Measurements from ENCODE around the gene TENM3. TPM values are rescaled to one million over a fixed set of nuclear protein-coding genes. Genes with fewer than 3 reads are reported as not detected.

TENM3 gene
- total RNA-seq, 1 experiment from 2014 or later = not detected

- no peak overlapping the region for H2AFZ ChIP-seq (ENCODE audit: low read length)
- no peaks in the 10 kb centered on the region for H3K4me1 ChIP-seq (ENCODE audit: low read length)
- DNase-seq = no peak
- H4K20me1 ChIP-seq (ENCODE audit: insufficient read depth, low read depth, low read length) = no peaks in the 10 kb centered on the region
- no peak overlapping the region for H3K4me2 ChIP-seq (ENCODE audit: low read depth, low read length, poor library complexity, severe bottlenecking)
- no peak overlapping the region for H3K27ac ChIP-seq (ENCODE audit: low read length)
- H3K9me2 ChIP-seq (replicated peaks; ENCODE audit: insufficient read depth, low read length) = no peaks in the 10 kb centered on the region
- no peaks in the 10 kb centered on the region for H3K36me3 ChIP-seq (ENCODE audit: insufficient read depth, low read length)
- no peak overlapping the region for H3K9ac ChIP-seq (ENCODE audit: low read length)
- H3K27me3 ChIP-seq (ENCODE audit: low read length) = no peaks in the 10 kb centered on the region
- H3K9me3 ChIP-seq (ENCODE audit: low read length) = no peaks in the 10 kb centered on the region
- H3K79me2 ChIP-seq (ENCODE audit: low read length) = no peaks in the 10 kb centered on the region
- no peak overlapping the region for H3K4me3 ChIP-seq (ENCODE audit: low read length)
These were observed 600.7 kb downstream of the TENM3 start for GRCh38 chr4:182843808-182844325.

- Histone ChIP-seq H3K36me3 (ENCODE audit: insufficient read depth, low read length) (no peaks in the 10 kb centered on the region), H3K9me2 (replicated peaks; ENCODE audit: insufficient read depth, low read length) (no peaks in the 10 kb centered on the region), H2AFZ (ENCODE audit: low read length) (no peak overlapping the region), H3K4me2 (ENCODE audit: low read depth, low read length, poor library complexity, severe bottlenecking) (no peak overlapping the region), H3K79me2 (ENCODE audit: low read length) (no peaks in the 10 kb centered on the region), H3K27ac (ENCODE audit: low read length) (no peak overlapping the region), H3K9ac (ENCODE audit: low read length) (no peak overlapping the region), H4K20me1 (ENCODE audit: insufficient read depth, low read depth, low read length) (no peaks in the 10 kb centered on the region), H3K4me1 (ENCODE audit: low read length) (no peaks in the 10 kb centered on the region), H3K9me3 (ENCODE audit: low read length) (no peaks in the 10 kb centered on the region), H3K4me3 (ENCODE audit: low read length) (no peak overlapping the region), H3K27me3 (ENCODE audit: low read length) (no peaks in the 10 kb centered on the region)
- no peak for DNase-seq
These were observed 602.4 kb downstream of the TENM3 start for GRCh38 chr4:182845618-182846017.

- H3K4me3 ChIP-seq (ENCODE audit: low read length) = no peak overlapping the region
- no peaks in the 10 kb centered on the region for H3K9me2 ChIP-seq (replicated peaks; ENCODE audit: insufficient read depth, low read length)
- no peaks in the 10 kb centered on the region for H4K20me1 ChIP-seq (ENCODE audit: insufficient read depth, low read depth, low read length)
- no peaks in the 10 kb centered on the region for H3K4me1 ChIP-seq (ENCODE audit: low read length)
- H2AFZ ChIP-seq (ENCODE audit: low read length) = no peak overlapping the region
- H3K27ac ChIP-seq (ENCODE audit: low read length) = no peak overlapping the region
- DNase-seq = no peak
- no peak overlapping the region for H3K4me2 ChIP-seq (ENCODE audit: low read depth, low read length, poor library complexity, severe bottlenecking)
- H3K79me2 ChIP-seq (ENCODE audit: low read length) = no peaks in the 10 kb centered on the region
- H3K36me3 ChIP-seq (ENCODE audit: insufficient read depth, low read length) = no peaks in the 10 kb centered on the region
- no peaks in the 10 kb centered on the region for H3K27me3 ChIP-seq (ENCODE audit: low read length)
- H3K9me3 ChIP-seq (ENCODE audit: low read length) = no peaks in the 10 kb centered on the region
- H3K9ac ChIP-seq (ENCODE audit: low read length) = no peak overlapping the region
These were observed 602.8 kb downstream of the TENM3 start for GRCh38 chr4:182846036-182846435.

- no peaks in the 10 kb centered on the region for H3K36me3 ChIP-seq (ENCODE audit: insufficient read depth, low read length)
- no peaks in the 10 kb centered on the region for H3K27me3 ChIP-seq (ENCODE audit: low read length)
- no peak overlapping the region for H2AFZ ChIP-seq (ENCODE audit: low read length)
- no peaks in the 10 kb centered on the region for H3K79me2 ChIP-seq (ENCODE audit: low read length)
- H3K4me1 ChIP-seq (ENCODE audit: low read length) = no peaks in the 10 kb centered on the region
- no peaks in the 10 kb centered on the region for H3K9me3 ChIP-seq (ENCODE audit: low read length)
- H3K9me2 ChIP-seq (replicated peaks; ENCODE audit: insufficient read depth, low read length) = no peaks in the 10 kb centered on the region
- H3K27ac ChIP-seq (ENCODE audit: low read length) = no peak overlapping the region
- H4K20me1 ChIP-seq (ENCODE audit: insufficient read depth, low read depth, low read length) = no peaks in the 10 kb centered on the region
- no peak overlapping the region for H3K4me3 ChIP-seq (ENCODE audit: low read length)
- H3K9ac ChIP-seq (ENCODE audit: low read length) = no peak overlapping the region
- H3K4me2 ChIP-seq (ENCODE audit: low read depth, low read length, poor library complexity, severe bottlenecking) = no peak overlapping the region
- DNase-seq = no peak
These were observed 604.6 kb downstream of the TENM3 start for GRCh38 chr4:182847576-182848450.

GRCh38 chr4:182848685-182849084 lies 605.5 kb downstream of the TENM3 start:
- Histone ChIP-seq H3K79me2 (ENCODE audit: low read length) (no peaks in the 10 kb centered on the region), H3K27ac (ENCODE audit: low read length) (no peak overlapping the region), H3K36me3 (ENCODE audit: insufficient read depth, low read length) (no peaks in the 10 kb centered on the region), H3K4me2 (ENCODE audit: low read depth, low read length, poor library complexity, severe bottlenecking) (no peak overlapping the region), H3K9me3 (ENCODE audit: low read length) (no peaks in the 10 kb centered on the region), H2AFZ (ENCODE audit: low read length) (no peak overlapping the region), H3K27me3 (ENCODE audit: low read length) (no peaks in the 10 kb centered on the region), H3K4me3 (ENCODE audit: low read length) (no peak overlapping the region), H3K9ac (ENCODE audit: low read length) (no peak overlapping the region), H3K4me1 (ENCODE audit: low read length) (no peaks in the 10 kb centered on the region), H4K20me1 (ENCODE audit: insufficient read depth, low read depth, low read length) (no peaks in the 10 kb centered on the region), H3K9me2 (replicated peaks; ENCODE audit: insufficient read depth, low read length) (no peaks in the 10 kb centered on the region)
- DNase-seq = no peak

Small RNAs within 50 kb of the gene (small RNA-seq; reads per million reads assigned to genes)
- not detected for gene RN7SKP67
- gene RNU2-34P = 0.32 reads per million
